NB4 (cell line): ENCODE results near the gene PPM1L.
"Not testable (repeated sequence)": the region's sequence is repeated elsewhere in the genome, so short reads cannot be mapped to it uniquely, and the experiment has no call there.

ENCODE experiments used
- DNase-seq: peaks from one replicate; pipeline ENCODE4 v3.0.0; 2010; ENCODE audit warnings: low read depth
- H3K4me3 ChIP-seq: one replicate; pipeline ENCODE4 v1.5.1; 2011; ENCODE audit warnings: mild to moderate bottlenecking, low read depth, low read length, moderate library complexity
- CTCF ChIP-seq: IDR thresholded peaks from one replicate; pipeline ENCODE4 v1.5.1; 2012; ENCODE audit warnings: low read depth, low read length
- MAX ChIP-seq: IDR thresholded peaks from 2 replicates; pipeline ENCODE4 v1.6.1; 2011; ENCODE audit warnings: low read depth, low read length
- MYC ChIP-seq: IDR thresholded peaks from 2 replicates; pipeline ENCODE4 v1.6.1; 2011; ENCODE audit warnings: low read depth, low read length
- POLR2A ChIP-seq: IDR thresholded peaks from 2 replicates; pipeline ENCODE4 v1.6.1; 2011; ENCODE audit warnings: mild to moderate bottlenecking; ENCODE audit not compliant: insufficient read length; ENCODE audit errors: extremely low read depth

The PPM1L gene

GRCh38 chr3:160977773-160978172 is 221.7 kb downstream of the PPM1L start:
- no peak overlapping the region for H3K4me3 ChIP-seq
- no peak for TF ChIP-seq MAX
- no peak for TF ChIP-seq MYC
- TF ChIP-seq CTCF: no peak
- TF ChIP-seq POLR2A: no peak
- DNase-seq: no peak

DNA sequence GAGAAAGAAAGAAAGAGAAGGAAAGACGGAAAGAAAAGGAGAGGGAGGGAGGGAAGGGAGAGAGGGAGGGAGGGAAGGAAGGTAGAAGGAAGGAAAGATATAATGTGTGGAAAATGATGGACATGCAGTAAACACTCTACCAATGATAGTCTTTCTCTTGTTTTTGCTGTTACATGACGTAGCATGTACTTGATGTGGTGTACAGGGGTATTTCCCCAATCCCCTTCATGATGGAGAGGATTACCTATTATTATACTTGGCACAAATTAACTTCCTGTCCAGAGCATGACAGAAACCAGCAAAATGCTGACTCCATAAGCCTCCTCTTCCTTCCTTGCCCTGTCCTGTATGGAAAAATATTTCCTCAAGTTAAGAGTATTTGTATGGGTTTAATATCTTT is 224.7 kb downstream of the PPM1L start:
- no peak overlapping the region for H3K4me3 ChIP-seq
- no peak for DNase-seq
- TF ChIP-seq MYC (no peak), MAX (no peak), POLR2A (no peak), CTCF (no peak)

GRCh38 chr3:160981217-160981938 is 225.3 kb downstream of the PPM1L start:
- DNase-seq: peak; percentile 97
- no peak overlapping the region for H3K4me3 ChIP-seq
- TF ChIP-seq POLR2A: no peak
- no peak for TF ChIP-seq CTCF
- peak; percentile 98 for TF ChIP-seq MYC
- peak; percentile 96 for TF ChIP-seq MAX

DNA sequence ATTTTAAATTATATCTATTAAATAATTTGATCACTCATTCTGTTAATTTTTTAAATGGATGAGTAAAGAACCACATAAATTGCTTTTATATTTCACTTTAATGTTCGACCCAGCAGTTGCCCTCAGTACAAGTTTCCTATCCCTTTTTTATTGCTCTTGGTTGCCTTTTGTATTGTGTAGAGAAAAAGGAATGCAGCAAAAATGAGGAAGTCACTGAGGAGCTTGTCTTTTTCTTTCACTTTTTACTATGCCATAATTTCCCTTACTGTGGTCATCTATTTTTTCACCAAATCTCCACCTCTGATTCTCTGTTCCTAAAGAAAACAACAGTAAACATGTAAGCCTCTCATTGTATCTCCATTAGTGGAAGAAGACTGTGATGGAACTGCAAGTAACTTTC is 226.5 kb downstream of the PPM1L start:
- no peak for TF ChIP-seq MYC
- TF ChIP-seq POLR2A: no peak
- TF ChIP-seq CTCF: no peak
- DNase-seq: peak; percentile 67
- H3K4me3 ChIP-seq: no peak overlapping the region

DNA sequence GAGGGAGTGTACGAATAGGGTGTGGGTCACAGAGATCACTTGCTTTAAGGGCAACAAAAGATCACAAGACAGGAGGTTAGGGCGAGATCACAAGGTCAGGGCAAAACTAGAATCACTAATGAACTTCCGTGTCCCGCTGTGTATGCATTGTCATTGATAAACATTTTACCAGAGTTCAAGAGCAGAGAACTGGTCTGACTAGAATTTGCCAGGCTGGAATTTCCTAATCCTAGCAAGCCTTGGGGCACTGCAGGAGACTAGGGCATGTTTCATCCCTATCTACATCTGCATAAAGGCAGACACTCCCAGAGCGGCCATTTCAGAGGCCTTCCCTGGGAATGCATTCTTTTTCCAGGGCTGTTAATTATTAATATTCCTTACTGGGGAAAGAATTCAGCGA is 227.9 kb downstream of the PPM1L start:
- H3K4me3 ChIP-seq: not testable (repeated sequence)

DNA sequence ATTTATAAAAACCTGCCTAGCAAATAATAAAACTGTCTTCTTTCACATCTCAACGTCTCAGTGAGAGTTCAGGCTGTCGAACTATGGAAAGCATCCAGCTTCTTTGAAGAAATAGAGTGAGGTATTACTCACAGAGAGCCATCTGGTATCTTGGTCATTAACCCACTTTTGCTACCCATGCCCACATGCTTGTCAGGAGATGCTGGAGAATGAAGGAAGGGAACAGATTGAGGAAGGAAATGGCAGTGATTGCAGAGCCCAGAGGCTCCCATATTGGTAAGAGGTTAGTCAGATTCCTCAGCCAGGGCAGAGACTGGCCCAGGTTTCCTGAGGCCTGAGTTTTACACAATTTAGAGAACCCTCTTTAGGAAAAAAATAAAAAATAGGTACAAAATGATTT is 230.0 kb downstream of the PPM1L start:
- TF ChIP-seq CTCF (no peak), POLR2A (no peak), MAX (no peak), MYC (no peak)
- no peak for DNase-seq
- no peak overlapping the region for H3K4me3 ChIP-seq

More for the DNA sequence above, 227.9 kb downstream of the PPM1L start:
- DNase-seq: not testable (repeated sequence)
